ENCODE measurements around the gene FCHO2.
"Not testable (repeated sequence)": the region's sequence is repeated elsewhere in the genome, so short reads cannot be mapped to it uniquely, and the experiment has no call there.

The FCHO2 gene, protein sequence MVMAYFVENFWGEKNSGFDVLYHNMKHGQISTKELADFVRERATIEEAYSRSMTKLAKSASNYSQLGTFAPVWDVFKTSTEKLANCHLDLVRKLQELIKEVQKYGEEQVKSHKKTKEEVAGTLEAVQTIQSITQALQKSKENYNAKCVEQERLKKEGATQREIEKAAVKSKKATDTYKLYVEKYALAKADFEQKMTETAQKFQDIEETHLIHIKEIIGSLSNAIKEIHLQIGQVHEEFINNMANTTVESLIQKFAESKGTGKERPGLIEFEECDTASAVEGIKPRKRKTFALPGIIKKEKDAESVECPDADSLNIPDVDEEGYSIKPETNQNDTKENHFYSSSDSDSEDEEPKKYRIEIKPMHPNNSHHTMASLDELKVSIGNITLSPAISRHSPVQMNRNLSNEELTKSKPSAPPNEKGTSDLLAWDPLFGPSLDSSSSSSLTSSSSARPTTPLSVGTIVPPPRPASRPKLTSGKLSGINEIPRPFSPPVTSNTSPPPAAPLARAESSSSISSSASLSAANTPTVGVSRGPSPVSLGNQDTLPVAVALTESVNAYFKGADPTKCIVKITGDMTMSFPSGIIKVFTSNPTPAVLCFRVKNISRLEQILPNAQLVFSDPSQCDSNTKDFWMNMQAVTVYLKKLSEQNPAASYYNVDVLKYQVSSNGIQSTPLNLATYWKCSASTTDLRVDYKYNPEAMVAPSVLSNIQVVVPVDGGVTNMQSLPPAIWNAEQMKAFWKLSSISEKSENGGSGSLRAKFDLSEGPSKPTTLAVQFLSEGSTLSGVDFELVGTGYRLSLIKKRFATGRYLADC

DNA sequence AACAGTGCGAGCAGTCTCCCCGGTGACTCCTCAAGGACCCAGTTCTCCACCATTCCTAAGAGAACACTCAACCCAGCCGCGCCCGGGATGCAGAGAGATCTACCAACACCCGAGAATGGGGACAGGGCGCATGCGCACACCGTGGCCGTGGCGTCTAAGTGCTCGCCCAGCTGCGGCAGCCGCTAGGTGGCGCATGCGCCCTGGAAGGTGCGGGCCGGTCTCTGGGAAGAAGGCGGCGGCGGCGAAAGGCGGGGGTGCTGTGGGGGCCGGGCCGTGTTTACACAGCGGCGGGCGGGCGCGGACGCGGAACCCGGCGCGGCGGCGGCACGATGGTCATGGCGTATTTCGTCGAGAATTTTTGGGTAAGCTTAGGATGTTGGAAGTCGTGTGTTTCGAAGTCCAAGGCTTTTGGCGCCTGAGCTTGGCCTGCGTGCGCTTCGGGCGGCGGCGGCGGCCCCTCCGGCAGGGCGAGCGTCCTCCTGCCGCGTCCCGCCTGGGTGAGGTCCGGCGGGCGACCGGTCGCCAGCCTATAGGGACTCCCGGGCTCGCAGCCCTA is at the start of gene FCHO2:
TSS of gene FCHO2 (plus strand) at position 274 of the 556 bp plus-strand sequence. CDS start at position 330, 56 bp downstream.
- peak; percentile 96 to 97 for DNase-seq

DNA sequence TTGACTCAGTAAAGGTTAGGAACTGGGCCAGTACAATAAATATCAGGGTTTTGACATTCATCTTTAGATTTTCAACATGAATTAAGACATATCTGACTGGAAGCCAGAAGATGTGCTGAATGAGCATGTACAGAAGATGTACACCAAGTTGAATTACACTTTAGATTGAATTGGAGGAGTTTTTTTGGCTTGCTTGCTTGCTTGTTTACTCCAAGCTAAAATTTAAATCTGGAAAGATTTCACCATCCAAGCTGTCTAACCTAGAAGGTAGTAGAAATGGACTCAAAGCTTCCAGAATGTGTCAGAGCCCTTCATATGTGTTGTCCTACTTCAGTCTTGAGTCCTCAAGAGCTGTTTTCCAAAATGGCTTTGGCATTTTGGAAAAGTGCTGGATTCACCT is 49.0 kb upstream of the FCHO2 start:
- no peak for DNase-seq

DNA sequence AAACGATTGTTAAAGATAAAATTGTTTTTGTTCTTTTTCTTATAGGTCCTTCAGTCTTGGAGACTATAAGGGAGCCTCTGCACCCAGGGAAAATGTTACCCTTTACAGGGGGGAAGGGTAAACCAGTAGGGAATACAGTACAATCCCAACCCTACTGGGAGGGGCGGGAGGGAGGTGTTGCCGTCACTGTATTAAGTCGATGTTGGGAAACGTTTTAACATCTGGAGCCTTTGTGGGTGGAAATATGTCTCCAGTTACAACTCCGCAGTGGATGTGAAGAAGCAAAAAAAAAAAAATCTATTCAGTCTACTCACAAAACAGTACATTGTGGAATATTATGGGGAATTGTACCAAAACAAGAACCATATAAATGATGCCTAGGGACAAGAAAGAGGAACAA is 47.2 kb upstream of the FCHO2 start:
- no peak for DNase-seq

DNA sequence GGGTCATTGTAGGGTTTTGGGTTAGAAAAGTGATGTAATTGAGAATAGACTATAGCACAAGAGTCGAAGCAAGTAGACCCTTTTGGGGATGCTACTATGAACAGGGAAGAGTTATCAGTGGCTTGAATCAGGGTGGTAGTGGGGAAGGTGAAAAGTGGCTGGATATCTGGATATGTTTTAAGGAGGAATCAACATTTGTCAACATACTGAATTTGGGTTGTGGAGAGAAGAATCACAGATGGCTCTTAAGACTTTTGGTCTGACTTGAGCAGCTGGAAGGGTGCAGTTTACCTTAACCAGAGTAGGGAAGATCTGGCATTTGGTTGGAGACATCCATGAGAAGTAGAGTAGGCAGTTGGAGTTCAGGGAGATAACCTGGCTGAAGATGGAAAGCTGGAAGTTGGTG is 38.5 kb upstream of the FCHO2 start:
- no peak for DNase-seq

DNA sequence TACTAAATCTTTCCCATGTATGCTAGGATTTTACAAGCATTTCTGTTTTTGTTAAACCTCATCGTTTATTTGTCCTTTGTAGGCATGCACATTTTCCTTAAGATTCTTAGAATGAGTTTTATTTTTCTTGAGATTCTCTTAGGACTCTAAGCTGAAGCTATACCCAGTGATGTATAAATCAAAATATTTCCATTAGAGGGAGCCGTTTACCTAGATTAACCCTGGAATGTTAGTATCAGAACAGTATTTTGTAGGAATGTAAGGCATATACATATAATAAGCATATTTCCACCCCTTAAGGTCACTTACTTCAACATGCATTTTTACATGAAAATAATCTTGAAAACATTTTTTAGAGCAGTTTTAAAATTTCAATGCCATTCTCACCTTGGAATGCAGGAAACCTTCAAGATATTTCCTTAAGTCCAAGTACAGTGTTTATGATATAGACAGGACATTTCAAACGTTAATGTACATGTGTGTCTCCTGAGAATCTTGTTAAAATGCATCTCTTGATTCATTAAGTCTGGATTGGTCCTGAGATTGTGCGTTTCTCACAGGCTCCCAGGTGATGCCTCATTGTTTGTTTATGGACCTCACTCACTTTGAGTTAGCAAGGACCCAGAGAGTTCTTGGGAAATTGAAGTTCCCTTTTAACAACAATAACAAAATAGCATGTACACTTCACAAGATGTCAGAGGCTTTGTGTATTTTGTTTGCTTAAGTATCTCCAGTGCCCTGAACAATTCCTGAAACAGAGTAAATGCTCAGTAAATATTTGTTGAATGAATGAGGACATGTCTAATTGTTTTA is 34.9 kb upstream of the FCHO2 start:
- no peak for DNase-seq

DNA sequence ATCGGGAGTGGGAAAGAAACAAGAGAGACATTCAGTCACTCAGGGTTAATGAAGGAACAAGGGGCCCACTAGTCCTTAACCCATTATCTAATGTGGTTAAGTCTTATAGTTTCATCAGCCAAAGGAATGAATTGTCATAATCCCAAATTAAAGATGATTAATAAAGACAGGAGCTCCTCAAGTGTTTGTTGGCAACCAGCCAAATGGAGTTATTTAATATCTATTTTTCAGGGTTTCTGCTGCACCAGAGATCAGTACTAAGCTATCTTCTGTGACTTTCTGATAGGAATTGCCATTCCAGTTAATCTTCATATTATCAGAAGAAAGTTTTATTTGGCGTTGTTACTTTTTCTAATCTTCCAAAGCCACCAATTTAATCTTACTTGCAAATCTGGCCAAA is 34.0 kb upstream of the FCHO2 start:
- no peak for DNase-seq

DNA sequence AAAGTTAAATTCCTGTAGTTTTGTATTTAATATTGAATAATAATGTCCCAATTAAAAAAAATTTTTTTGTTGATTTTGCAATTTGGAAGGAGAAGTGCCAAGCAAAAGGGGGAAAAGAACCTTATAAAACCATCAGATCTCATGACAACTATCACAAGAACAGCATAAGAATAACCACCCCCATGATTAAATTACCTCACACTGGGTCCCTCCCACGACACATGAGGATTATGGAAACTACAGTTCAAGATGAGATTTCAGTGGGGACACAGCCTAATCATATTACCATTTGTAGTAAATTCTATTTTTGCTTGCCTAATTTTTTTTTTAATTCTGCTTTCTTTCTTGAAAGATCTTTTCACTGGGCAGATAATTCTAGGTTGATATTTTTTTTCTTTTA is 33.4 kb upstream of the FCHO2 start:
- no peak for DNase-seq

DNA sequence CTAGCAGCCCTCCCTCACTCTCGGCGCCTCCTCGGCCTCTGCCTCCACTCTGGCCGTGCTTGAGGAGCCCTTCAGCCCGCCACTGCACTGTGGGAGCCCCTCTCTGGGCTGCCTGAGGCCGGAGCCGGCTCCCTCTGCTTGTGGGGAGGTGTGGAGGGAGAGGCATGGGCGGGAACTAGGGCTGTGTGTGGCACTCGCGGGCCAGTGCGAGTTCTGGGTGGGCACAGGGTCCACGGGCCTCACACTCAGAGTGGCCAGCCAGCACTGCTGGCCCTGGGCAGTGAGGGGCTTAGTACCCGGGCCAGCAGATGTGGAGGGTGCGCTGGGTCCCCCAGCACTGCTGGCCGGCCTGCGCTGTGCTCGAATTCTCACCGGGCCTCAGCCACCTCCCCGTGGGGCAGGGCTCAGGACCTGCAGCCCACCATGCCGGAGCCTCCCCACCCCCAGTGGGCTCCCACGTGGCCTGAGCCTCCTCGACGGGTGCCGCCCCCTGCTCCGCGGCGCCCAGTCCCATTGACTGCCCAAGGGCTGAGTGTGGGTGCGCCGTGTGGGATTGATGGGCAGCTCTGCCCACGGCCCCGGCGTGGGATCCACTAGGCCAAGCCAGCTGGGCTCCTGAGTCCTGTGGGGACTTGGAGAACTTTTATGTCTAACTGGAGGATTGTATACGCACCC is 30.4 kb upstream of the FCHO2 start:
- DNase-seq, result no peak

DNA sequence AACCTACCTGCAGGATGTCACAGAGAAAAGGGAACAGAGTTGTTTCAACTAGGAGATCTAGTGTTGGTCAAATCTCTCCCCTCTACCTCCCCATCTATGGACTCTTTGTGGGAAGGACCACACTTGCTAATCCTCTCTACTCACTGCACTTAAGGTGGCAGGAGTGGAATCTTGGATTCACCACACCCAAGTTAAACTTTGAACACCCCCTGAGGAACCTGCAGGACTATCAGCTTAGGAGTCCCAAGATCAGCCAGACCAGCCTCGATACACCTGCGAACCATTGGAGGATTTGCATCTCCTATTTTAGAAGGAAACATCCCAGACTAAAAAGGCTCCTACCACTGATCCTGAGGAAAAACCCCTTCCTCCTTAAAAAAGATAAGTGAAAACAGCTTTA is 23.2 kb upstream of the FCHO2 start:
- DNase-seq, result not testable (repeated sequence)

DNA sequence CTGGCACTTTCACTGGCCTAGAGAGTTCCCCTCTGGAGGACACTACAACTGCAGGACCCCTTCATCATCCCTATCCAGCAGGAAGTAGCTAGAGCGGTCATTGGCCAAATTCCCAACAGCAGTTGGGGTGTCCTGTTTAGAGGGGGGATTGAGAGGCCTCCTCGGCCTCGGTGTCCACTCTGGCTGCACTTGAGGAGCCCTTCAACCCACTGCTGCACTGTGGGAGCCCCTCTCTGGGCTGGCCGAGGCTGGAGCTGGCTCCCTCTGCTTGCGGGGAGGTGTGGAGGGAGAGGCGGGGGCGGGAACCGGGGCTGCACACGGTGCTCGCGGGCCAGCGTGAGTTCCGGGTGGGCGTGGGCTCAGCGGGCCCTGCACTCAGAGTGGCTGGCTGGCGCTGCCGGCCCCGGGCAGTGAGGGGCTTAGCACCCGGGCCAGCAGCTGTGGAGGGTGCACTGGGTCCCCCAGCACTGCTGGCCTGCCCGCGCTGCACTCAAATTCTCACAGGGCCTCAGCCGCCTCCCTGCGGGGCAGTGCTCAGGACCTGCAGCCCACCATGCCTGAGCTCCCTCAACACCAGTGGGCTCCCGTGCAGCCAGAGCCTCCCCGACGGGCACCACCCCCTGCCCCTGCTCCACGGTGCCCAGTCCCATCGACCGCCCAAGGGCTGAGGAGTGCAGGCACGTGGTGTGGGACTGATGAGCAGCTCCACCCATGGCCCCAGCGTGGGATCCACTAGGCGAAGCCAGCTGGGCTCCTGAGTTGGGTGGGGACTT is 20.7 kb upstream of the FCHO2 start:
- DNase-seq, result not testable (repeated sequence)

DNA sequence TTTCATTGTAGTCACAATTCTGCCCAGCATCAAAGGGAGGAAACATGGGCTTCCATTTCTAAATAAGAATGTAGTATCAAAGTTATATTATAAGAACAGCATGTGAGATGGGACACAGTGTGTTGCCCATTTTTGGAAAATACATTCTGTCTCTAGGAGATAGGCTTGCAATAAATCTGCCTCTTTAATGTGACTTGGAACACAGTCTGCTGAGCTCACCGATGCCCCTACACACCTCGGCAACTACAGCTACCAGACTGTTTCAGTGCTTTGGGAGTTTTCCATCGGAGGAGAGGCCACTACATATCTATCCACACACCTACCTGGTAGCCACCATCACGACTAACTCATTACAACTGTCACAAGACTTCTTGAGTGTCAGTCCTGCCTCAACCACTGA is 18.9 kb upstream of the FCHO2 start:
- DNase-seq, result no peak

DNA sequence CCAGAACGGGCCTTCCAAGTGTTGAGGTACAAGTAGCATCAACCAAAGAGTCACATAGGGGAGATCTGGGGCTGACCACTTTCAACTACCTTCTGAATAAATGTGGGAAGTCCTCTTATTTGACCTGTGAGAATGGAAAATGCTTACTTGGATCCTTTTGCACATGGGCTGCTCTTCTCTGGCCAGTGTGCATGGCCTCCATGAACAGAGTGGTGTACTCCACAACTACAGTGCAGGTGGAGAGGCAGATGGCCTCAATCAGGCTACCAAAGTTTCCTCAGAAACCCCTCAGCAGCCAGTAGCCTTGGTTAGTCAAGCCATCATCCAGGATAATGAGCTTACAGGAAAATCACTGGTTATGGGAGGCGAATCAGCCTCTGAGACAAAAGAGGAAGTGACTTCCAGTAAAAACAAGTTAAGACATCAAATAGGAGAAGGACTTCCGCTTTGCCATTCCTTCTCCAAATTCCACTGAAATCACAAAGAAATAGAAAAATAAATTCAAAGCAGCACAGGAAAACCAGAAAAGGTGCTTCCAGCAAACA is 18.3 kb upstream of the FCHO2 start:
- no peak for DNase-seq

DNA sequence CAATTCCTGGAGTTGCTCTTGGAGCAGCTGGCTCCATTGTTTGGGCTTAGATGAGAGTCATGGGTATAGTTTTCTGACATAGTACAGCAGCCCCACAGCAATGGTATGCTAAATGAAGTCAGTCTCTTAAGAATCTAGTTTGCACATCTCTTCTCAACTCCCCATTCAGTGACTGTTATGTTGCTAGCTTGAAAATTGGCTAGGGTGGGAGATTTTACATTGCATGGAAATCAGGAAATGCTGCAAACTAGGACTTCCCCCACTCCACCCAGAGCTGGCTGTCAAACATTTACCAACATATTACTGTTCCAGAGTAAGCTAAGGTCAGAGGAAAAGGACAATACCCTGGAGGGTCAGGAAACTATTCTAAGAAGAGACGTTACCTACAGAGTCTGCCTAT is 17.6 kb upstream of the FCHO2 start:
- no peak for DNase-seq

DNA sequence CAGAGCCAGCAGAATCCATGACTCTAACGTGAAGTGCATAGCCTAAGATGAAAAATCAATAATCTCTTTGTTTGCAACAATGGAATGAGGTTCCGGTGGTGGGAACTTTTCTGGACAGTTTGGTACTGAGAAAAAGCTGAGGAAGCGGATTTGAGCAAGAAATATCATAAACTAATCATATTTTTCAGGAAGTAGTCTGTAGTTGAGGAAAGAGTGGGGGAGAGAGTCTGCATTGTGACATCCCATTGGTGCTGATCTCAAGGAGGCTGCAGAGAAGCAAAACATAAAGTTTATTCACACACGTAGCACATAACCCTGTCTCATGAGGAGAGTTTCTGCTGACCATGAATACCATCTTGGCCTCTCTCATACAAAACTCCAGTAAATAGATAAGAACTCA is 15.8 kb upstream of the FCHO2 start:
- DNase-seq, result no peak

DNA sequence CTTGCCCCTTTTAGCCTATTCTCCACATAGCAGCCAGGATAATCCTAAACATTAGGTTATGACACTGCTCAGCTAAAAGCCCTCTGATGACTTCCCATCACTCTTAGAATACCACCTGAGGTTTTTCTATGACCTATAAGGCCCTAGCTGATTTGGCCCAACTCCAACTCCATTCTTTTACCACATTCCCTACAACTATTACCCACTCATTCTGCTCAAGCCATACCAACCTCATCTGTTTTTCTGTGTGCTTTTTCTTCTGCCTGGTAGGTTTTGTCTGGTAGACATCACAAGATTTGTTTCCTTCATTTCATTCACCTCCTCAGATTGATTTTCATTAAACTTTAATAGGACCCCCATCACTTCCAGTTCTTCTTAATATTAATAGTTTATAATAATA is 12.5 kb upstream of the FCHO2 start:
- no peak for DNase-seq

DNA sequence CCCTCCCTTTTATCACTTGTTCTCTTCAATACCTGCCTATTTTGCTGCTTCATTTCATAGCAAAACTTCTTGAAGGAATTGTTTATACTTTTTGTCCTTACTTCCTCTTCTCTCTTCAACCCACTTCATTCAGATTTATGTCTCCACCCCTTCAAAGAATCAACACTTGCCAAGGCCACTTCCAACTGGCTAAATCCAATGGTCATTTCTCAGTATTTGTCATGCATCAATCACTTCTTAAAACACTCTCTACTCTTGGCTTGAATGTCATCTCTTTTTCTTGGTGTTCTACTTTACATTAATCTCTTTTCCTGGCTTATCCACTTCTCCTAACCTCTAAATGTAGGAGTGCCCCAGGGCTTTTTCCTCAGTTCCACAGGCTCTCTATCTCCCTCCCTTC is 8.3 kb upstream of the FCHO2 start:
- no peak for DNase-seq

DNA sequence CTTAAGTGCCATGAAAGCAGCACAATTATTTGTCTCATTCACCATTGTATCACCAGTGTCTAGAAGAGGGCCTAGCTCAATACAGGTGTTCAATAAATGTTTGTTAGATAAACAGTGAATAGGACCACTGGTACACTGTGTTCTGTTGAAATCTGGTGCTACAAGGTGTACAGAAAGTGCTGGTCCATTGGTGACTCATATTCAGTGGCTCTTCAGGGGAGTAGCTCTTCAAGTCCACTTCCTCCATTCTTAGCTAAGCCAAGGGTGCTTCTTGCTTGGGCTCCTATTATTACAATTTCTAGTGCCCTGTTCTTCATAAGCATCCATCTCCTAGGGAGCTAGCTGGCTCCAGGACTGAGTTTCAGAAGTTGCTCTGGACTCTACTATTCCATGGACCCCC is 6.4 kb upstream of the FCHO2 start:
- no peak for DNase-seq

DNA sequence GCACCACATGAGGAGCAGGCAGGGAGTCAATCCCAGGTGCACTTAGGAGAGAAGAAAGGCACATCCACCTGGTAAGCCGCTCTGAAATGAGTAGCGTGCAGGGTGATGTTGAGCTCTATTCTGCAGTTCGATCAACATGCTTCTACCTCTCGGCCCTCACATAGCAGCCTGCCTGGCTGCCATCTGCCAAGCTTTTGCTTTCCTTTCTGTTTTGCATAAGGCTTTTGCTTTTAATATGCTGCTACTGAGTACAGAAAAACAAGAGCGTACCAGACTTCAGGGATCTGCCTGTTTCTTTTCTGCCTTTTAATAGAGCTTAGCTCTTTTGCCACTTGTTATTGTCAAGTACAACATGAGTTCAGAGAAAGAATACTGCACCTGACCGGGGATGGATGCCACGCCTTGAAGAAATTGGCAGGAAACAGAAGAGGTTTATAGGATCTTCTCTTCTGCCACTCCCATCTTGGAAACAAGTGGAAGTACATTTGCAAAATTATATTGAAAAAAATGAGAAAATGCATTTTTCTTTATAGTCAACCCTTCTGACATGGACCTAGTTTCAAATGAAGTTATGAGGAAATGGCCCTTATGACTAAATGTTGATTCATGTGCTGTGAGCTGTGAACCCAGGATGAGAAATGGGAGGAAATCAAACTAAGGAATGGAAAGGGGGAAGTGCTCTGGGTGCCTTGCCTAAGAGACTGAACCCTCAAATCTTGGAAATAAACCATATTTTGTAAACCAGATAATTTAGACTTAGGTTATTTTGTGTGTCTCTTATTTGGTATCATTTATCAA is 4.0 kb upstream of the FCHO2 start:
- no peak for DNase-seq

DNA sequence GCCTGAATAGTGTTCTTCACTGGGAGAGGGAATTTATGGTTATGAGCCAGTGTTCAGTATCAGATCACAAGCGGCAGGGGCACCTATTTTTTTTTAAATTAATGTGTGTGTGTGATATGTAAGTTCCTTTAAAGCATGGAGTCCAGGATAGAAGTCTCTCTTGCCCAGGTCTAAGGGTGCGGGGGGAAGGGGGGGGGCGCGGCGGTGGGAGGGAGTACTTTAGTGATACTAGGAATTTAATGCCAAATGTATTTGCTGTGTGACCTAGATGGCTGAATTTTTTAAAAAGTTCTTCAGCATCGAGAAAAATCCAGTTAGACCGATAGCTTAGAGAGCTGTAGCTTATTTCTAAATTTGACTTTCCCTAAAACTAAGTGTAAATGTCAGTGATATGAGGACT is 1.5 kb upstream of the FCHO2 start:
- no peak for DNase-seq

DNA sequence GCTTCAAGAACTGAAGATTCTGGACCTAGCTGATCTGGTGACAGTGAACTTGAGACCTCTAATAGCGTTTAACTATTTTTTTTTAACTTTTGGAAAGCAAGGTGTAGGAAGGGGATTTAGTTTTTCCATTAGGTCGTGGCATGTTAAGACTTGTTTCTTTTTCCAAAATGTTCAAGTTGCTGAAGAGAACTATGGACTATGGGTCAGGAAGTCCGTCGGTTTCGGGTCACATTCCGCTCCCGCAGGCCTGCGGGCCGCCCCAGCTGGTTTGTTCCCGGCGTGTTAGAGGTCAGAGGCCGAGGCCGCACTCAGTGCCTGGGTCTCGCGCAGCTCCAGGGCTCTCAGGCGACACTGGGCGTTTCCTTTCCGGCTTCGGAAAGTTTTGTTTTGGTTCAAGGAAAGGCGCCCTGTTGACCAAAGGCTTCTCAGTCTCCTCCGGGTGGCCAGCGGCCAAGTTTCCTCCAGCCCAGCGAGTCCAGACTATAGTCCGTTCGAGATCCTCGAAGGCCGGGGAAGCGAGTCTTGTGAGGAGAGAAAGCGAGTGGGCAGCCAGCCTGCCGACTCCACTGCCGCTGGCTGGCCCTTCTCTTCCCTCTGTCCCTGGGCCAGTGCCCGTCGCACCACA is 586 bp upstream of the FCHO2 start:
- no peak for DNase-seq
